HPDE6-E6E7 (cell line): ENCODE results near the gene DPH1.
A peak's percentile ranks its signal among the peaks of the same experiment; 100 is the strongest.

Experiments used
- DNase-seq: peaks from one replicate; pipeline ENCODE4 v3.0.0; 2011; ENCODE audit warnings: missing footprints; ENCODE audit errors: extremely low spot score

DPH1 gene

GRCh38 chr17:2050300-2051060 is 20.5 kb downstream of the DPH1 start:
- no peak for DNase-seq

DNA sequence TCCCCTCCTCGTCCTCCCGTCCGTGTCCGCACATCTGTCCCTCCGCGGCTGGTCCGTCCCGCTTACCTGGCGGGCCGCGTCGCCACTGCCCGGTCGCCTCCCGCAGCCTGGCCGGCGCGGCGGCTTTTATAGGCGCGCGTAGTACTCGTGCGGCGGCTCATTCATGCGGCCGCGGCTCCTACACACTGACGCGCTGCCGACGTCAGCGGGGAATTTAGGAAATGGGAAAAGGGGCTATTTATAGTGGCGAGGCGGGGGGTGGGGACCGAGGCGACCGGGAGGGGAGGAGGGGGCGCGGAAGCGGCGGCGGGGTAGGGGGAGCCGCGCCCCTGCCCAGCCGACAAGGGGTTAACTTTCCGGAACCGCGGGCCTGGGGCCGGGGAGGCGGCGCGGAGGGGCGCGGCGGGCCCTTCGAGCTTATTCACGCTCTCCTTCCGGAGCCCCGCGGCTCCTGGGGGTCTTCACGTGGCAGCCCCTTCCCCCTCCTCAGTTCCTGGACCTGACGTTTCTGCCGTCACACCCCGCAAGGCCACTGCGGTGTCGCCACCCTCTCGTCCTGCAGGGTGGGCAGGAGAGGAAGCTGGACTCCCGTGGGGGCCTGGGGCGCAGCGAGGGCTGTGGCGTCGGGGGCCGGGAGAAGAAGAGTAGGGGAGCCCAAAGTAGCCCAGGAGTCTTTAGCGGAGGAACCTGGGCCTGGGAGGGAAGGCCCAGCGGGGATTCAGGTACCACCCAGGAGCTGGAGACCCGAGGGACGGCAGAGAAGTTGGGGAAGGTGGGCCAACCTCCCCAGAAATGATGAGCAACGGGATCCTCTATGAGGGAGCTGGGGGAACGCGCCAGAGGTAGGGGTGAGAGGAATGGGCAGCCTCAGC is 21.3 kb downstream of the DPH1 start:
- DNase-seq, result no peak

- DNase-seq, result no peak
These were observed 22.1 kb downstream of the DPH1 start for GRCh38 chr17:2051933-2052559.

DNA sequence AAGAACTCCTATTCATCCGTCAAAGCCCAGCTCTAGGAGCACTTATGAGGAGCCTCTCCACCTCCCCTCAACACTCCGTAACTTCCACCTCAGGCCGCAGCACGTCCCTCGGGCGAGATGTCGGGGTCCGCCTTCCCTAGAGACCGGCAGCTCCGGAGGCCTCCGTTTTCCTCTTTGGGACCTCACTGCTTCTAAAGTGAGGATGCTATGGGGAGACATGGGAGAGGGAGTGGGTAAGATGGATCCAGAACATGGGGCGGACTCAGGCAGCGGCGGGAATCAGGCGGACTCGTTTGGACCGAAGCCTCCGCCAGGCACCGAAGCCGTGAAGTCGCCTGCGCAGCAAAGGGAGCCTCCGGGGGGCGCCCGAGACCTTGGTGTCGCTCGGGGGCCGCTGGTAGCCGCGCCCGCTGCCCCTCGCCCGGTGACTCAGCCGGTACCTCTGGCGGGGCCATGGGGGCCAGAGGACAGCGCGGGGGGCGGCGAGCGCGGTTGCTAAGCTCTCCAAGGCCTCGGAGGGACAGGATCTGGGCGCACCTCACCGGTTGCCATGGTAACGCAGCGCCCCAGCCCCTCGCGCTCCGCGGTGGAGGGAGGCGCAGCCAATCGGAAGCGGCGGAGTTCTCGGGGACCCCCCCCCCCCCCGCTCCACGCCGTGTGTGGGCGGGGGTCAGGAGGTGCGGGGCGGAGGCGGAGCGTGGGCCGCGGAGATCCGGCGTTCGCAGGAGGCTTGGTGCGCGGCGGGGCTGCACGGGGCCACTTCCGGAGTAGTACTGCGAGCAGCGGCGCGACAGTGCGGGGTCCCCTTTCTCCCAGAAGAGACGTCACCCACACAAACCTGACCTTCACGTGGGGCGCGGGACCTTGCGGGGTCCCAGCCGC is 23.7 kb downstream of the DPH1 start:
- no peak for DNase-seq

DNA sequence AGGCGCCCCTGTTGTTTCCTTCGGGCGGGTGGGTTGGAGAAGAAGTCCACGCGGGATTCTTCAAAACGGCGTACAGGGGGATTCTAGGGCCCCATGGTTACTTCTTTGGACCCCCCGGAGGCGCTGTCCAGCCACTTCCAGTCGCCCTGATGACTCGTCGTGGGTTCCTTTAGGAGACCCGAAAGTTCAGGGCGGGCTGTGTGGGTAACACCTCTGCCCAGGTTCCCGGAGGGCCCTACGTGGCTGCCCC is 24.2 kb downstream of the DPH1 start:
- no peak for DNase-seq

DNA sequence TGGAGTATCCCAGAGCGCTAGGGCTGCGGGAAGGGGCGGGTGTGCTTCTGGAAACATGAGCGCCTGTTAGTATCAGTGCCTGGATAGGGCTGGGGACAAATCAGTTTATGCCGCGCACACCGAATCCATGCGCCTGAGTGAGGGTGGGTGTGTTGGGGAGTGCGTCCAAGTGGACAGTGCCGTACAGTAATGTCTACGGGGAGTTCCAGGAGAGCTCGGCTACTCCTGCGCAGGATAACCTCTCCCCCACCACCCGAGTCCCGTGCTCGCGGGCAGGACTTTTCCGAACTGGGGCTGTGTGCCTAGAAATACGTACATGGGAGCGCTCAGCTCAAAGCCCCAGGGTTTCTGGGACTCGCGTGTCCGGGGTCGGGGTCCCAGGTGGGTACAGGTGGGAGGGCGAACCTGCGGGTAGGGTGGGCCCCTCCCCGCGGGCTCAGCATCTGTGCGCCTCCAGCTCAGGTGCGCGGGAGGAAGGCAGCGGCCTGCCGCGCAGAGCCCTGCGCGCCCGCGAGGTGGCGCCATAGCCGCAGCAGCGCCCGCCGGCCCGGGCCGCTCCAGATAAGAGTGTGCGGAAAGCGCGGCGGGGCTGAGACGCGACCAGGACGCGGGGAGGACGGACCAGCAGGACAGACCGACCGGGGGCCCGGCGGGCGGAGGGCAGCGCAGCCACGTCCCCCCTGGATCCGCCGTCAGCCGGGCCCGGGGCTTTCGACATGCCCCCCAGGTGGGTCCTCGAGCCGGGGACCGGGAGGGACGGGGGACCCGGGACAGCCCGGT is 24.7 kb downstream of the DPH1 start, which contains the start of gene HIC1:
Gene HIC1 (plus strand): TSS at position 592 of the 780 bp plus-strand sequence. CDS start 1,588 bp downstream, outside the sequence.
- DNase-seq, result peak; percentile 70

DNA sequence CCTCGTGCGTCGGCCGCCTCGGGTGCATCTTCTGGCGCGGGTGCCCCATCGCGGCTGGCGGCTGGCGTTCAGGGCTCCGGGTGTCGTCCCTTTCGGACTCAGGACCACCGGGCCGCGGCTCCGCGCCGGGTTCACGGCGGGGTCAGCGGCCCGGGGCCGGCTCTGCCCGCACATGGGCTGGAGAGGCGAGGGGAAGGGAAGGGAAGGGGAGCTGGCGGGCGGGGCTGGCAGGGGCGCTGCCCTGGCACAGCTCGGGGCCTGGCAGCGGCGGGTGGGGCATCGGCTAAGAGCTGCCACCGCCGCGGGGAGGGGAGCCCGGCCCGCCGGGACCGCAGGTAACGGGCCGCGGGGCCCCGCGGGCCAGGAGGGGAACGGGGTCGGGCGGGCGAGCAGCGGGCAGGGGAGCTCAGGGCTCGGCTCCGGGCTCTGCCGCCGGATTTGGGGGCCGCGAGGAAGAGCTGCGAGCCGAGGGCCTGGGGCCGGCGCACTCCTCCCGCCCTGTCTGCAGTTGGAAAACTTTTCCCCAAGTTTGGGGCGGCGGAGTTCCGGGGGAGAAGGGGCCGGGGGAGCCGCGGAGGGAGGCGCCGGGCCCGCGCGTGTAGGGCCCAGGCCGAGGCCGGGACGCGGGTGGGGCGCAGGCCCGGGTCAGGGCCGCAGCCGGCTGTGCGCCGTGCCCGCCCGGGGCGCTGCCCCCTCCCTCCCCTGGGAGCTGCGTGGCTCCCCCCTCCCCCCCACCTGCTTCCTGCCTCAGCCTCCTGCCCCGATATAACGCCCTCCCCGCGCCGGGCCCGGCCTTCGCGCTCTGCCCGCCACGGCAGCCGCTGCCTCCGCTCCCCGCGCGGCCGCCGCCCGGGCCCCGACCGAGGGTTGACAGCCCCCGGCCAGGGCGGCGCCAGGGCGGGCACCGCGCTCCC is 25.6 kb downstream of the DPH1 start:
- DNase-seq, result no peak

- no peak for DNase-seq
These were observed 26.5 kb downstream of the DPH1 start for GRCh38 chr17:2056206-2057174.

GRCh38 chr17:2057175-2057759 is 27.3 kb downstream of the DPH1 start:
- DNase-seq, result no peak

DNA sequence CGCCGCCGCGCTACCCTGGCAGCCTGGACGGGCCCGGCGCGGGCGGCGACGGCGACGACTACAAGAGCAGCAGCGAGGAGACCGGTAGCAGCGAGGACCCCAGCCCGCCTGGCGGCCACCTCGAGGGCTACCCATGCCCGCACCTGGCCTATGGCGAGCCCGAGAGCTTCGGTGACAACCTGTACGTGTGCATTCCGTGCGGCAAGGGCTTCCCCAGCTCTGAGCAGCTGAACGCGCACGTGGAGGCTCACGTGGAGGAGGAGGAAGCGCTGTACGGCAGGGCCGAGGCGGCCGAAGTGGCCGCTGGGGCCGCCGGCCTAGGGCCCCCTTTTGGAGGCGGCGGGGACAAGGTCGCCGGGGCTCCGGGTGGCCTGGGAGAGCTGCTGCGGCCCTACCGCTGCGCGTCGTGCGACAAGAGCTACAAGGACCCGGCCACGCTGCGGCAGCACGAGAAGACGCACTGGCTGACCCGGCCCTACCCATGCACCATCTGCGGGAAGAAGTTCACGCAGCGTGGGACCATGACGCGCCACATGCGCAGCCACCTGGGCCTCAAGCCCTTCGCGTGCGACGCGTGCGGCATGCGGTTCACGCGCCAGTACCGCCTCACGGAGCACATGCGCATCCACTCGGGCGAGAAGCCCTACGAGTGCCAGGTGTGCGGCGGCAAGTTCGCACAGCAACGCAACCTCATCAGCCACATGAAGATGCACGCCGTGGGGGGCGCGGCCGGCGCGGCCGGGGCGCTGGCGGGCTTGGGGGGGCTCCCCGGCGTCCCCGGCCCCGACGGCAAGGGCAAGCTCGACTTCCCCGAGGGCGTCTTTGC is 28.0 kb downstream of the DPH1 start:
- no peak for DNase-seq

DNA sequence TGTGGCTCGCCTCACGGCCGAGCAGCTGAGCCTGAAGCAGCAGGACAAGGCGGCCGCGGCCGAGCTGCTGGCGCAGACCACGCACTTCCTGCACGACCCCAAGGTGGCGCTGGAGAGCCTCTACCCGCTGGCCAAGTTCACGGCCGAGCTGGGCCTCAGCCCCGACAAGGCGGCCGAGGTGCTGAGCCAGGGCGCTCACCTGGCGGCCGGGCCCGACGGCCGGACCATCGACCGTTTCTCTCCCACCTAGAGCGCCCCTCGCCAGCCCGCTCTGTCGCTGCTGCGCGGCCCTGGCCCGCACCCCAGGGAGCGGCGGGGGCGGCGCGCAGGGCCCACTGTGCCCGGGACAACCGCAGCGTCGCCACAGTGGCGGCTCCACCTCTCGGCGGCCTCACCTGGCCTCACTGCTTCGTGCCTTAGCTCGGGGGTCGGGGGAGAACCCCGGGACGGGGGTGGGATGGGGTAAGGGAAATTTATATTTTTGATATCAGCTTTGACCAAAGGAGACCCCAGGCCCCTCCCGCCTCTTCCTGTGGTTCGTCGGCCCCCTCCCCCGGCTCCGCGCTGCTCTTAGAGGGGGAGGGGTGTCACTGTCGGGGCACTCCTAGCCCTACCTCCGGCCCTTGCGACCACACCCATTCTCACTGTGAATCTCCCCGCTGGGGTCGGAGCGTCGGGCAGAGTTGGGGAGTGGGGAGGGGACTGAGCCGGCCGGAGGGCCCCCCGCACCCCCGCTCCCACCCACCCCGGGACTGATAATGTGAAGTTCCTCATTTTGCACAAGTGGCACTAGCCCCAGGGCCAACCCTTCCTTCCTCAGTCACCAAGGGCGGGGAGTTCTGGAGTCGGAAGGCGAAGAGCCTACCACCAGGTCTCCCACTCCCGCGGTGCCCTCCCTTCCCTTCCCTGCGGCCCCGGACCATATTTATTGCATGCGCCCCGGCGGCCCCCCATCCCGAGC is 28.9 kb downstream of the DPH1 start:
- no peak for DNase-seq

- no peak for DNase-seq
These were observed 29.8 kb downstream of the DPH1 start for GRCh38 chr17:2059547-2060384.

- DNase-seq, result no peak
These were observed 30.4 kb downstream of the DPH1 start for GRCh38 chr17:2060385-2060658.

GRCh38 chr17:2060681-2061440 is 30.9 kb downstream of the DPH1 start:
- DNase-seq, result no peak

DNA sequence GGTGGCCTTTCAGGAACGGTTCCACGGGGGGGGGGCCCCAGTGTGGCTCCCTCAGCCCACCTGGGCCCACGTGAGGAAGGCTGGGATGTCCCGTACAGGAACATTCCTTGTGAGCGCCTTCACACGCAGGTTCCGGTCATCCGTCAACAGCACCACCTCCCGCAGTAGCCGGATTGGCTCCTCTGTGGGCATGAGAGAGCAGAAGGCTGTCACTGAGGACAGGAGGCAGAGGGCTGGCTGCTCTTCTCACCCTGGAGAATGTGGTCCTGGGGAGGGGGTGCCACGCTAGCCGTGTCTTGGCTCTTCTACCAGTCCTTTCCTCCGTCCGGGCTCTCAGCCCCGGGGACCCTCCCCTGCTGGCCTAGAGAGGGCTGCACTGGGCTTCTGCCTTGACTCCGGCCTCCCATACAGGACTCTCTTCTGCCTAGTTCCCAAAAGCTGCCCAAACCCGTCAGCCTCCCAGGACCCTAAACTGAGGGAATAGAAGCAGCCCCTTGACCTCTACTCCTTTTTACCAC is 31.5 kb downstream of the DPH1 start:
- no peak for DNase-seq
